WI38 (cell line): ENCODE results near the gene LPP.

Experiments
- H3K4me3 ChIP-seq: 2 replicates; pipeline ENCODE4 v1.5.1; 2011; ENCODE audit warnings: low read depth, mild to moderate bottlenecking, control low read depth, low read length
- CTCF ChIP-seq: IDR thresholded peaks from 2 replicates; pipeline ENCODE4 v1.5.1; 2012; ENCODE audit warnings: low read depth, mild to moderate bottlenecking, control low read depth, low read length

LPP gene

GRCh38 chr3:188349351-188349901, 195.5 kb downstream of the LPP start:
- no peak overlapping the region for H3K4me3 ChIP-seq
- TF ChIP-seq CTCF: no peak

GRCh38 chr3:188349933-188350332, 196.0 kb downstream of the LPP start:
- no peak overlapping the region for H3K4me3 ChIP-seq
- no peak for TF ChIP-seq CTCF

- no peak for TF ChIP-seq CTCF
- no peak overlapping the region for H3K4me3 ChIP-seq
Observed at GRCh38 chr3:188350961-188351360, 197.0 kb downstream of the LPP start.

GRCh38 chr3:188351648-188352047, 197.7 kb downstream of the LPP start:
- H3K4me3 ChIP-seq: no peak overlapping the region
- no peak for TF ChIP-seq CTCF

- no peak for TF ChIP-seq CTCF
- H3K4me3 ChIP-seq: no peak overlapping the region
Observed at GRCh38 chr3:188352196-188352927, 198.4 kb downstream of the LPP start.

- H3K4me3 ChIP-seq: no peak overlapping the region
- TF ChIP-seq CTCF: no peak
Observed at GRCh38 chr3:188353426-188353825, 199.5 kb downstream of the LPP start.

GRCh38 chr3:188358787-188359493, 205.0 kb downstream of the LPP start:
- no peak overlapping the region for H3K4me3 ChIP-seq
- no peak for TF ChIP-seq CTCF
